HG03457 (cell line): ENCODE results near the gene SHC3.

Experiments
- ATAC-seq: cut with Tn5 transposase; IDR thresholded peaks from one replicate; pipeline ENCODE4 v1.9.1; 2021; ENCODE audit warnings: moderate number of reproducible peaks; ENCODE audit not compliant: unreplicated experiment

SHC3 gene

DNA sequence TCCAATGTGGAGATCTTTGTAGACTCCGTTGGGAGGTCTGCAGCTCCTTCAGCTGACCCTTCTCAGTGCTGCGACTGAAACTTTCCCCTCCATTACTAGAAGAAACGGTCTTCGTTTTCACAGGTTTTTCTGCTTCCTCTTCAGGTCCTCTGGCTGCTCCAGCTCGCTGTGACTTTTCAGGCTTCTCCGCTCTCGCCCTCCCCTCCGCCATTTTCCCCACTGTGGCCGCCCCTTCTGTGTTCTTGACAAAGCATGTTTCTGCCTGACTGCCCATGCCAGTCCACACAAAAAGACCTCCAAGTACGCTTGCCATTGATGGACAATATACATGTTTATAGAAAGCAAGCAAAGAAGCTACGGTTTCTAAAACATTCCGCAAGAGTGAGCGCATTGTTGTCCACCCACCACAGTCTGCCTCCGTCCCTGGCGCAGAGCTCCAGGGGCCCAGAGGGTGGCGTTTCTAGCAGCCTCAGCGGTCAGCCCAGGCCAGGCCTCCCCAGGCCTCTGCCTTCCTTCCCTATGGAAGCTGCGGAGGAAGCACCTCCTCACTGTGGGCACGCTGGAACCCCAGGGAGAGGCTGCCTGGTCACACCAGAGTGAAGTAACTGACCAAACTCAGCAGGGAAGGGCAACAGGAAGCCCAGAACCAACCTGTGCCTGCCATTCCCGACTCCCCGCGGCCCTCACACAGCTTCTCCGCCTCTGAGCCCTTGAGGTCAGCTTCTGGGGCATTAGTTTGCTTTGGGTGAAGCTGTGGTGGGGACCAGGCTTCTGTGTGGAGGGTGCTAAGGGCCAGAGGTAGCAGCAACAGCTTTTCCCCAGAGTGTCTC is 207.3 kb downstream of the SHC3 start:
- no peak for ATAC-seq

DNA sequence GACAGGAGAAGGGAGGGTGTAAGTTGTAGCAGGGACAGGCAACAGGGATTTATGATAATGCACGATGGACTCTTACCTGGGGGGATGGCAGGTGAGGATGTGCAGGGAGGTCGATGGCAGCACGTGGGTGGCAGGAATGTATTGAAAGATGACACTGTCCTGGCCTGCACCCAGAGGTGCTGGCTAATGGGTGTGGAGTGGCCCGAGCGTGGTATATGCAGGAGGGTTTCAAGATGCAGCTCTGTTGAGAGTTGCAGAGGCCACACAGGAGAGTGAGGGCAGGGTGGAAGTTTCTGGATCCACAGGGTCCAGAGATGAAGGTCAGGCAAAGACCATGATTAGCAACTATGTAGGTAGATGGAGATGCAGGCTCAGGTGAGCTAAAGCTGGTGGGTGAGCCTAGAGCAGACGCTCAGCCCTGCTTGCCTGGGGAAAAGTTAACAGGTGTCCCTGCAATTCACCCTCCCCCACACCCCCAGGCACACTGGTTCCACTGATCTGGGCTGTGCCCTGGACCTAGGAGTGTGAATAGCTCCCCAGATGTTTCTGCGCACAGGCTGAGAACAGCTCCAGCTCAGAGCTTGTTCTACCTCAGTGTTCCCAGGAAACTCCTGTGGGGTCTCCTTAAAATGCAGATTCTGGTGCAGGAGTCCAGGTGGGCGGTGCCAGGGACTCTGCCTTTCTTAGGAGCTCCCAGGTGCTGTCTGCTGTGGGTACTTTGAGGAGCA is 208.8 kb downstream of the SHC3 start:
- ATAC-seq, result no peak

DNA sequence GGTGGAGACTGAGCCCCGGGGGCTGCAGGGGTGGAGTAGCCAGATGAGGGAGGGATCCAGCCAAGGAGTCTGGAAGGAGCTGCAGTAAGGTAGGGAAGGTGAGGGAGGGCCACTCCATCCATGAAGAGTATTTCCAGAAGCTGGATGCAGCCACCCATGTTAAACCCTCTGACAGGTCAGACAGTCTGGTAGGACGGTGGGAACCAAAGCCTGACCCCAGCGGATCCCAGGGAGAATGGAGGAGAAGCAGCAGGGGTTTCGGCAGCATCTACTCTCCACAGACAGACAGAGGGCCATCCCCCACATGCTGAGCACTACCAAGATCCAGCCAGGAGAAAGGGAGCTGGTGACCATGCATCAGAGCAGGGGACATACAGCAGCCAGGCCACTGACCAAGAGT is 209.8 kb downstream of the SHC3 start:
- ATAC-seq, result no peak

DNA sequence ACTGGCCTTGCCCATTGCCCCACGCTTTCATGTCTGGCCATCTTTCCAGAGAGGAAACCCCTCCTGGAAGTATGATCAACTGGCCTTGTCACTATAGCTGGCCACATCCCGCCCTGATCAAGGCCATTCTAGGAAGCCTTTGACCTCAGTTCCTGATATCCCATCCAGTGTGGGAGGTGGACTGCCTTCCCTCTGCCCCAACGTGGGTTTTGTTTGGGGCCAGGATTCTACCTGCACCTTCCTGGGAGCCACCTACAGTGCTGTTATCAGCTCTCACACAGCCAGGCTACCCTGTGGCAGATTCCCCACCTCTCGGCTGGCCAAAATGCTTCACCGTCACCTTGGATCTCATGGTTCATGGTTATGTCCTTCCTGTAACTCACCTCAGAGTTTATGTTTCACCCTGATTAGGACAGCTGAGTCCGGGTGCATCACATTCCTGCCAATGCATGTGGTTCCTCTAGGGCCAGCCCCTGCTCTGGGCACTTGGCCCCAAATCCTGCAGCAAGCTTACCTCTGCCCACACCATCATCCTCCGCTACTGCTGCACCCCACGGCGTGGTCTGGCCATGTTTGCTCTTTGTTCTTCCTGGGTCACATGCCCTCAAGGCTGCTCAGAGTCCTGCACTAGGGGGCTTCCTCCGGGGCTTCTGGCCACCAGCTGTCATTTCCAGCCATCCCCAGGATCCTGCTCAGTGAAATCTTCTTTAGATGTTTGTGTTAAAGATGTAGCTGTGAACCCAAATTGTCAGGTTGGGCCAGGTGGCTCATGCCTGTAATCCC is 211.5 kb downstream of the SHC3 start:
- ATAC-seq, result no peak

DNA sequence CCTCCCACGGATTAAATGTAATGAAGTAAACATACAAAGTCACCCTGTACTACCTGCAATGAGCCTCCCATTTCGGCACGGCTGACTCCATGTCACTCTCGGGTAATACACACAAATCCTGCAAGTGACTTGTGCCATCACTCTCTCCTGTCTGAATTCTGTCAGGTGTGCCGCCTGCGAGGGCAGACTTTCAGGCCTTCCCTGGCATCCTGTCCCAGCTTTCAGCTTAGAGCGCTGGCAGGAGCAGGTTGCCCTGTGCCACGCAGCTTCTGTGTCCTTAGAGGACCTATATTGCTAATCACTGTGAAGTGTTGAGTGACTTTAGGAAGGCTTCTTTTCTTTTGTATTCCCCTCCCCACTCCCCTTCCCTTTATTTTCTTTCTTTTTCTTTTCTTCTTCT is 213.1 kb downstream of the SHC3 start:
- ATAC-seq, result no peak

DNA sequence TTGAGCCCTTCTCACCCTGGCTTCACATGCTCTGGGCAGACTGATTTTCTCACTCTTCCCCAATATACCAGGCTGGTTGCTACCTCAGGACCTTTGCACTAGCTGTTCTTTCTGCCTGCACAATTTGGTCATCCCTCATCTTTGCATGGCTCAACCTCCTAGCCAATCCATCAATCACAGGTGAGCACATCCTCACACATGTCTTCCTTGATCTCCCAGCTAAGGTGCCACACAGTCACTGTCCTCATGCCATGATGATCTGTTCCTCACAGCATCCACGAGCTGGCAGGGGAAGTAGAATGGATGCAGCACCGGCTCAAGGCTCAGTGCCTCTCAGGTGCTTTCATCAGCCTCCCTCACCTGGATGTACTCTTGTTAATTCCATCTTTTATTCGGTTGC is 218.0 kb downstream of the SHC3 start:
- ATAC-seq, result no peak

DNA sequence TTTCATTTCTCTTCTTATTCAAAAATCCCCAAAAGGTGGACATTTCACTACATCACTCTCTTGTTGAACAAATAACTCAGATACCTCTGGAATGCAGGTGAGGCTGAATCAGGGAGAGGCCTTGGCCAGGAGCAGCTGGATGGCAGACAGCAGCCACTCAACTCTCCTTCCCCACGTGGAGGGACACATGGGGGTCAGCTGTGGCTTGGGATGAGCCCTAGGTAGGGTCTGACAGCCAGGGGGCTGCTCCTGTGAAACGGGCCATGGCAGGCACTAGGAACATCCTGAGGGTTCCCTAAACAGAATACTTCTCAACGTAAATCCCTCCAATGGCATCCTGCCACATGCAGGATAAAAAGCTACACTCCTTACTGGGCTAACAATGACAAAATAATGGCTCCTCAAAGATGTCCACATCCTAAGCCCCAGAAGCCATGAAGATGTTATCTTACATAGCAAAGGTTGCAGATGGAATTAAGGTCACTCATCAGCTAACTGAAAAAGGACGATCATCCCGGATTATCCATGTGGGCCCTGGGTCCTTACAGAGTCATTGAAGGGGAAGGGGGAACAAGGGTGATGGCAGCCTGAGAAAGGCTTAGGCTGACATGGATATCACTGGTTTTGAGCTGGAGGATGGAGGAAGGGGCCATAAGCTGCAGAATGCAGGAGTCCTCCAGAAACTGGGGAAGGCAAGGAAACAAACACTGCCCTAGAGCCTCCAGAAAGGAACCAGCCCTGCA is 218.7 kb downstream of the SHC3 start:
- no peak for ATAC-seq

DNA sequence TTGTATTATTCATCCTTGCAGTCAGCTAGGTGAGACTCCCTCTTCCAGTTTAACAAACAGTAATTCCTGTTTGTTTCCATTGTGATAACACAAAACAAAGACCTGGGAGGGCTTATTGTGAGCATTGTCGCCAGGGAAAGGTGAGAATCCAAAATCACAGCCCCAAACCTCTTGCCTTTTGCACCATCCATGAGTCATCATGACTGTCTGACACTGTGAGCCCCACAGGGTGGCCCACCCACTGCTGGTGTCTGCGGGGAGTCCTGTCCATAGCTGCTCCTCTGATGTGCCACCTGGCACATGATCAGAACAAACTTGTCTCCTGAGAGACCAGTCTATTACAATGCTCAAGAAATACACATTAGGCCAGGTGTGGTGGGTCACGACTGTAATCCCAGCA is 221.1 kb downstream of the SHC3 start:
- no peak for ATAC-seq
